Measurements from ENCODE around the gene C5orf58. TPM values are rescaled to one million over a fixed set of nuclear protein-coding genes. Genes with fewer than 3 reads are reported as not detected.

The C5orf58 gene
- total RNA-seq, 1 donor from 2014 or later, result 0.65 TPM

GRCh38 chr5:170270293-170271069 is 37.7 kb downstream of the C5orf58 start:
- no peak for DNase-seq
- intact Hi-C loops (cut with DNase I), result no loop called here
- ATAC-seq (ENCODE audit: poor library complexity), result no peak

- no peak for DNase-seq
- ATAC-seq (ENCODE audit: poor library complexity), result peak; percentile 47
- intact Hi-C loops (cut with DNase I), result no loop called here
These were observed 41.4 kb downstream of the C5orf58 start for GRCh38 chr5:170273968-170274710.

GRCh38 chr5:170275376-170275994 is 42.7 kb downstream of the C5orf58 start:
- no peak for DNase-seq
- intact Hi-C loops (cut with DNase I), result loop anchor here (5.0 kb wide), 1 partner anchor 62 kb away; no protein-coding TSS in a partner anchor

GRCh38 chr5:170276140-170276539 is 43.4 kb downstream of the C5orf58 start:
- DNase-seq (no peak), ATAC-seq (ENCODE audit: poor library complexity) (no peak)
- intact Hi-C loops (cut with DNase I), result loop anchor here (5.0 kb wide), 1 partner anchor 61 kb away; no protein-coding TSS in a partner anchor

More at GRCh38 chr5:170275376-170275994, 42.7 kb downstream of the C5orf58 start:
- no peak for ATAC-seq (ENCODE audit: poor library complexity)

GRCh38 chr5:170277867-170278281 is 45.1 kb downstream of the C5orf58 start:
- no peak for ATAC-seq (ENCODE audit: poor library complexity)
- intact Hi-C loops (cut with DNase I), result loop anchor here (5.0 kb wide), 1 partner anchor 59 kb away; no protein-coding TSS in a partner anchor
- DNase-seq, result no peak

- DNase-seq (peak; percentile 78), ATAC-seq (ENCODE audit: poor library complexity) (peak; percentile 52)
- intact Hi-C loops (cut with DNase I), result loop anchor here (5.0 kb wide), 1 partner anchor 58 kb away; no protein-coding TSS in a partner anchor
These were observed 46.0 kb downstream of the C5orf58 start for GRCh38 chr5:170278611-170279458.

GRCh38 chr5:170279459-170279817 is 46.7 kb downstream of the C5orf58 start:
- ATAC-seq (ENCODE audit: poor library complexity), result no peak
- intact Hi-C loops (cut with DNase I), result loop anchor here (5.0 kb wide), 1 partner anchor 58 kb away; no protein-coding TSS in a partner anchor
- no peak for DNase-seq

GRCh38 chr5:170280011-170280493 is 47.3 kb downstream of the C5orf58 start:
- intact Hi-C loops (cut with DNase I), result no loop called here
- DNase-seq, result no peak
- peak; percentile 52 for ATAC-seq (ENCODE audit: poor library complexity)

GRCh38 chr5:170283296-170283695 is 50.5 kb downstream of the C5orf58 start:
- DNase-seq, result no peak
- ATAC-seq (ENCODE audit: poor library complexity), result no peak
- intact Hi-C loops (cut with DNase I), result no loop called here

- DNase-seq (no peak), ATAC-seq (ENCODE audit: poor library complexity) (no peak)
- intact Hi-C loops (cut with DNase I), result no loop called here
These were observed 51.4 kb downstream of the C5orf58 start for GRCh38 chr5:170284231-170284630.

GRCh38 chr5:170285181-170285580 is 52.4 kb downstream of the C5orf58 start:
- ATAC-seq (ENCODE audit: poor library complexity) (no peak), DNase-seq (no peak)
- intact Hi-C loops (cut with DNase I), result no loop called here

- no peak for DNase-seq
- no peak for ATAC-seq (ENCODE audit: poor library complexity)
- intact Hi-C loops (cut with DNase I), result no loop called here
These were observed 53.7 kb downstream of the C5orf58 start for GRCh38 chr5:170286386-170286925.

- ATAC-seq (ENCODE audit: poor library complexity) (peak; percentile 83), DNase-seq (peak; percentile 68)
These were observed 54.7 kb downstream of the C5orf58 start for GRCh38 chr5:170287532-170287931.

GRCh38 chr5:170288151-170288550 is 55.4 kb downstream of the C5orf58 start:
- intact Hi-C loops (cut with DNase I), result no loop called here
- no peak for ATAC-seq (ENCODE audit: poor library complexity)
- DNase-seq, result no peak

More at GRCh38 chr5:170287532-170287931, 54.7 kb downstream of the C5orf58 start:
- intact Hi-C loops (cut with DNase I), result no loop called here

- no peak for DNase-seq
- intact Hi-C loops (cut with DNase I), result no loop called here
- ATAC-seq (ENCODE audit: poor library complexity), result no peak
These were observed 55.8 kb downstream of the C5orf58 start for GRCh38 chr5:170288551-170288950.

- DNase-seq (no peak), ATAC-seq (ENCODE audit: poor library complexity) (no peak)
- intact Hi-C loops (cut with DNase I), result no loop called here
These were observed 56.3 kb downstream of the C5orf58 start for GRCh38 chr5:170289121-170289520.

GRCh38 chr5:170289764-170290163 is 57.0 kb downstream of the C5orf58 start:
- DNase-seq, result peak; percentile 73

GRCh38 chr5:170290498-170290897 is 57.7 kb downstream of the C5orf58 start:
- intact Hi-C loops (cut with DNase I), result no loop called here
- DNase-seq, result no peak
- no peak for ATAC-seq (ENCODE audit: poor library complexity)

More at GRCh38 chr5:170289764-170290163, 57.0 kb downstream of the C5orf58 start:
- intact Hi-C loops (cut with DNase I), result no loop called here
- peak; percentile 80 for ATAC-seq (ENCODE audit: poor library complexity)
